Measurements from ENCODE around the gene UBALD1.

UBALD1 gene

DNA sequence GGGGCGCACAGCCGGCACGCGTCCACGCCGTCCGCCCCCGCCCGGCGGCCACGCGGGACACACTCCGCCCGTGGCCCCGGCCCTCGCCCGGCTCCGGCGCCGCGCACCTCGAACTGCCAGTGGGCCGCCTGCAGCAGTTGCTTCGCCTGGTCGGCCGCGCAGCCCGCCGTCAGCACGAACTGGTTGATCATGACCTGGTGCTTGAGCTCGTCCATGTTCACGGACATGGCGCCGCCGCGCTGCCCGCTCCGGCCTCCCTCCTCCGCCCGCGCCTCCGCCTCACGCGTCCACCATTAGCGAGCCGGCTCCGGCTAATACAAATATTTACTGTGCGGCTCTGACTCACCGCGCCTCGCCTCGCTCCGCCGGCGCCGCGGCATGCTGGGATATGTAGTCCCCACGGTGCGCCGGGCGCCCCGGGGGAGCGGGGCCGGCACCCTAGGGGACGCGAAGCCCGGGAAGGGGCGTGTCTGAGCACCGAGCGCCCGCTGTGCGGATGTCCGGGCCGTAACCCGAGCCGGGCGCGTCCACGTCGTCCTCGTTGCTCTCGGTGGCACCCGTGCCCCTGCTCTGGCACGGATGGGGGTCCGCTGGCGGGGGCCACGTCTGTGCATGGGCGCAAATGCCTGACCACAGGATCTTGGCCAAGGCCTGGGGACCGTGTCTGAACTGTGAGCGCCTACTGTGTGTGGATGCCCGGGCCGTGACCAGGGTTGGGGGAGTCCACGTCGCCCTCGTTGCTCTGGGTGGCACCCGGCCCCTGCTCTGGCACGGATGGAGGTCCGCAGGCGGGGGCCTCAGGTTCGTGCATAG, at the start of gene UBALD1:
UBALD1 (minus strand) TSS at position 318 of the 813 bp plus-strand sequence; CDS start at position 227, 91 bp downstream.
- peak; percentile 92 for DNase-seq (ENCODE audit: low spot score)

DNA sequence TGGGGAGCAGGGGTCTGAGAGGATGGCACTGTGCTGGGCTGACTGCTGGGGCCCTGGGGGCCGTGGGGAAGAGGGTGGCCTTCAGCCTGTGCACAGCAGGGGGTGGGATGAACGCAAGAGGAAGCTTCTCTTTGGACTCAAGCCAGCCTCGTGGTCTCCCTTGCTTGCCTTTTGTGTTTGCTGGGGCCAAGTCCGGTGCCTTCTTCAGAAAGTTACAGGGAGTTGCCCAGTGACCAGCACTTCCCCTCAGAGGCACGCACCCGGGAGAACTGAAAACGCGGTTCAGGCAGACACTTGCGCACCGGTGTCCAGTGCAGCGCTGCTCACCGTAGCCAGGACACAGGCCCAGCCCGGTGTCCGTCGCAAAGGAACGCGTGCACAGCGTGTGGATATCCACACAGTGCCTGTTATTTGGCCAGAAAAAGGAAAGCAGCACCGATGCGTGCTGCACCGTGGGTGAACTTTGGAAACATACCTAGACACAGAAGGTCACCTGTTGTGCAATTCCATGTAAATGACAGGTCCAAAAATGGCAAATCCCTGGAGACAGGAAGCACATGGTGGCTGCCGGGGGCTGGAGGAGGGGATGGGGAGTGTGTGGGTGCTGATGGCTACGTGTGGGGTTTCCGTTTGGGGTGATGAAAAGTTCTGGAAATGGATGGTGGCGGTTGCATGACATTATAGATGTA, 49.2 kb upstream of the UBALD1 start:
- DNase-seq (ENCODE audit: low spot score): peak; percentile 51

DNA sequence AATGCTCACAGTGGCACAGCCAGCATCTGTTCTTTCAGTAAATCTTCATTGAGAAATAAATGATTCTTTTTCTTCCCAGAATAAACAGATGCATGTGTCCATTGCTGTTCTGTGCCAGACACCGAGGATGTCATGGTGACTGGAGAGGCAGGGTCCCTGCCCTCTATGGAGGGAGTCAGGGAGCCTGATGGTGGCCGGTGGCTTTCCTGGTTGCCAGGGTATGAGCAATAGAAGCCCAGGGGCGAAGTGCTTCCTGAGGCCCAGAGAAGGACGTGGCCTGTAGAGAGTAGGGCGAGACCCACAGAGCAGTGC, 48.7 kb upstream of the UBALD1 start:
- DNase-seq (ENCODE audit: low spot score): no peak

DNA sequence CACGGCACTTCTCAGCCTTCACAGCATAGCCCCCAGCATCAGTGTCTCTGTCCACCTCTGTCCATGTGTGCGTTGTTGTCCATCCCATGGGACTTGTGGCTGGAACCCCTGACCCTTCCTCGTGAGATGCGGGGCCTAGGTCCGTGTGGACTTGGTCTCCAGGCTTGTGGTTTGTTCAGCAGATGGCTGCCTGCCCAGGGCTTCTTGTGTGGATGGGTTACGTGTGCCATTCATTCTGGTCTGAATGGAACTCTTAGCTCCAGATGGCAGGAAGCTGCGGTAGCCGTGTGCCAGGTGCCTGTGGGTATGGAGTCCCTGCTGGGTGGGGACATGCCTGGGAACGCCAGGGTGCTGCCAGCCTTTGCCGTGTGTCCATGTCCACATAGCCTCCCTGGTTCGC, 47.0 kb upstream of the UBALD1 start:
- no peak for DNase-seq (ENCODE audit: low spot score)

DNA sequence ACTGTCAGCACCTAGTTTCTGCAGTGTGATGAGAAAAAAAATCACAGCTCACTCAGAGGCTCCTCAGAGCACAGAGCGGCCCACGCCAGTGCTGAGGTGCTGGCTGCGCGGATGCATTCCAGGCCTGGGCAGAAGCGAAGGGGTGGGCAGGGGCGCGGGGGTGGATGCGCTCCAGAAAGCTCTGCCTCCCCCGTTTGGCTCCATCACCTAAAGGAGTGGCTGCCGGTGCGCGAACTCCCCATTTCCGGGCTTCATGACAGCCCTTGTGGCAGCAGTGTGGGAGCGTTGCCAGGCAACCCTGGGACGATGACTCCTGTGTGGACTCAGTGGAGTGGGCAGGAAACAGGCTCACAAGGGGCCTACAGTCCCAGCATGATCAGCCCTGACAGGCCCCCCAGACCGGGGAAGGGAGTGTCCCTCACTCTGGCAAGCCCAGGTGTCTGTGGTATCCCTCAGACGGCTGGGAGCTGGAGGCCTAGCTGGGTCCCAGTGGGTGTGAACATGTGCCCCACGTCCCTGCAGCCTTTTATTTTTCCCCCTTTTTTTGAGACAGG, 45.8 kb upstream of the UBALD1 start:
- DNase-seq (ENCODE audit: low spot score): peak; percentile 92

DNA sequence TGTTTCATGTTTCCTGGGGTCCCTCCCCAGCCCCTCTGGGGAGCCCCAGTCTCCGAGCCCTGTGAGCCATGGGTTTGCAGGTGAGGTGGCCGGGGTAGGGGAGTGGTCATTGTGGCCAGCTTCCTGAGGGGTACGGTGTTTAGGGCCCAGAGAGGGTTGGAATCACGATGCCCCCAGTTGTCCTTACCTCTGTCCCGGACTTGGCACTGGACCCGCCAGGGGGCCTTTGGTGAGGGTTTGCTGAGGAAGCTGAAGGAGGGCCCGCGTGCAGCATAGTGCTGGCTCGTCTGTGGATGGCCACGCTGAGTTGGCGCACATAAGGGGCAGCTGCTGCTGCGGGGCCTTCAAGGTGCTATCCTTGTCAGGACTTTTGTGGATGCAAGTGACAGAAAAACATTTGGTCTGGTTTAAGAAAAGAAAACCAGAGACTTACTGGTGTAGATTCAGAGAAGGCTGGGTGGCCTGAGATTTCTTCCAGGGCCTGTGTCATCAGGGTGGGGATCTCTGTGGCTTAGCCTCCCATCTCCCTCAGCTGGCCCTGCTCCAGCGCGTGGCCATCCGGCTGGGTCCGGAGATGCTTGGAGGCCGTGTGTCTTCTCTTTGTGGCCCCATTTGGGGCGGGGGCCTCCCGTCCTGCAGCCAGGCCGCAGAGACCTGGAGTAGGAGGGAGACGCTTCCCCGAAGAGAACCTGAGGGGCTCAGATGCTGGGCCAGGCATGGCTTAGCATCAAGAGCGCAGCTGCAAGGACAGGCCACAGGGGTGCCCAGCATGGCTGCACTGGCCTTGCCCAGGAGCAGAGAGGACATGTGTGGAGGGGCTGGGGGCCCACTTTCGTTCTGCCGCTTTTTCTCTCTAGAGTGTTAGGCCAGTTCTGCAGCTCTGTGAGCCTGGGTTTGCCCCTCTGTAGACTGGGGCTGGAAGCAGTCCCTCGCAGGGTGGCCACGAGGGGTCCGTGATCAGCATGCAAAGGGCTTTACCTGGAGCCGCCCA, 45.0 kb upstream of the UBALD1 start:
- DNase-seq (ENCODE audit: low spot score): no peak

DNA sequence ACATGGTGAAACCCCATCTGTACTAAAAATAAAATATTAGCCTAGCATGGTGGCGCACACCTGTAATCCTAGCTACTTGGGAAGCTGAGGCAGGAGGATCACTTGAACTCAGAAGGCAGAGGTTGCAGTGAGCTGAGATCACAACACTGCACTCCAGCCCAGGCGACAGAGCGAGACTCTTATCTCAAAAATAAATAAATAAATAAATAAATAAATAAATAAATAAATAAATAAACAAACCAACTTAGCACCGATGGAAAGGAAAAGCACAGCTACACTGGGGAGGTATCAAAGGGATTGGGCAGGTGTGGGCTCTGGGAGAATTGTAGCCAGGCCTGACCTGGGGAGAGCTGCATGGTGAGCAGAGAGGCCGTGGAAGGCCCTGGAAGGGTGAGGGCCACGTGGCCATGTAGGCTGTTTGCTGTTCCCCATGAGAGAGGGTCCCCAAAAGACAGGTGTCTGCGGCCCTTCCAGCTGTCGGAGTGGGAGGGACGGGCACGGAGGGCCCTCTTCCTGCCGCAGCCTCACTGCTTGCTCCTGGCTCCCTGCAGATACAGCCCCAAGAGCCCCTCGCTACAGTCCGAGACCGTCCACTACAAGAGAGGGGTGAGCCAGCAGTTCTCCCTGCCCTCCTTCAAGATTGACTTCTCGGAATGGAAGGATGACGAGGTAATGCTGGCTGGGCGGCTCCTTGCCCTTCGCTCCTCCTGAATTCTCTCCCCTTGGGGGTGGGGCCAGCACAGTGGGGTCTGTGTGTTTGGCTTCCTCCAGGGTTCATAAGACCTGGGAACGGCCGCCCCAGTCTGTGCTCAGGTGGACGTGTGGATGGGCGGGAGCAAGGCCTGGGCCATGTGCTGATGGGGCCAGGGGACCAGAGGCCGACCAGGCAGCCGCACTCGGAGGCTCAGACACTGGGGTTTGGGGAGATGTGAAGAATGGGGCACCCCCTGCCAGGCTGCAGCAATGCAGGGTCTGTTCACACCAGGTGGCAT, 42.3 kb upstream of the UBALD1 start:
- no peak for DNase-seq (ENCODE audit: low spot score)

DNA sequence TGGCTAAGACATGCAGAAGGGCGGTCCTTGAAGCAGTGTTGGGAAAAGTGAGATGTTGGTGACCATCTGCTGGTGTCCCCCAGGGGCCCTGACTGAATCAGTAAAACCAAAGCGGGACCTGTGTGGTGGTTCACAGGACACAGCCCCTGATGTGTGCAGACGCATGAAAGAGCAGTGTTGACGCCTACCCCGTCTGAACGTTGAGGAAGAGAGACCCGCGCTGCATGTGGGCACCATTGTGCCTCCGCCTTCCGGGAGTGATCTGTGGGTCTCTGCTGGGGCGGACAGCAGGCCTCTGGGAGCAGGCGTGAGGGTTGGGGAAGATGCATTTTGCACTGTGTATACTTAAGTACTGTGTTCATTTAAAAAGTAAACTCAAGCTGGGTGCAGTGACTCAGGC, 41.5 kb upstream of the UBALD1 start:
- no peak for DNase-seq (ENCODE audit: low spot score)

DNA sequence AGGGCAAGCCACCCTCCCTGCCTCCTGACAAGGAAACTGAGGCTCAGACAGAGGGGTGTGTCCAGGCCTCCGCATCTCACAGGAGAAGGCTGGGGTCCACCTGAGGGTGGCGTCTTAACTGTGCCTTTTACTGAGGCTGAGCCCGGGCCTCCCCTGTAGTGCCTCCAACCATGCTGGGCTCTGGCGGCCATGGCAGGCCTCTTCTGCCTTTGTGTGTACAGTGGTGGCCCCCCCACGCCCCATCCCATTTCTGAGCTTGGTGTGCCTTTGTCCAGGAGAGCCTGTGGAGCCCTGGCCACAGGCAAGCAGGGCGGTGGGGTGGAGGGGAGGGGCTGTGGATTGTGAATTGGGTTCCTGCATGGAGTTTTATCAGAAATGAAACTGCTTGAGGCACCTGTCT, 41.1 kb upstream of the UBALD1 start:
- no peak for DNase-seq (ENCODE audit: low spot score)

DNA sequence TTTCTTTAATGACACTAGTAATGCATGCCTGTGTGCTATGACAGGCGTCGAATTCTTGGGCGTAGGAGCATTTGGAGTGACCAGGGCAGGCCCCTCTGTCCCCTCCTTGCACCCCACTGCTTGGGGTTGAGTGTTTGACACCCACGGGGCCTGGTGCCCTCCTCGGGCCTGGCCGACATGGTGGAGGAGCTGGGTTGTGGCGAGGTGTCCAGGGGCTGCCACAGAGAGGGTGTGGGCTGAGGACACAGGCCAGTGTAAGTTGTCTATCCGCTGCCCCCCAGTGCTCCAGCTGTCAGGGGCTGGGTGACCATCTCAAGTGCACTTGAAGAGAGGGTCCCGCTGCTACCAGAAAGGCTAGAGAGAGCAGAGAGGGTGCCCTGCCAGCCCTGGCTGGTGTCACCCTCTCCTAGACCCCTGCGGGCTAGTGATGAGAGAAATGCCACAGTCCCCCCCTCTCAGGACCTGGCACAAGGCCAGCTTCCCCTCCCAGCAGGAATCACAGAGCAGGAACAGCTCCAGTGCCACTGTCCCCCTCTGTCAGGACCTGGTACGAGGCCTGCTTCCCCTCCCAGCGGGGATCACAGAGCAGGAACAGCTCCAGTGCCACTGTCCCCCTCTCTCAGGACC, 40.4 kb upstream of the UBALD1 start:
- no peak for DNase-seq (ENCODE audit: low spot score)

DNA sequence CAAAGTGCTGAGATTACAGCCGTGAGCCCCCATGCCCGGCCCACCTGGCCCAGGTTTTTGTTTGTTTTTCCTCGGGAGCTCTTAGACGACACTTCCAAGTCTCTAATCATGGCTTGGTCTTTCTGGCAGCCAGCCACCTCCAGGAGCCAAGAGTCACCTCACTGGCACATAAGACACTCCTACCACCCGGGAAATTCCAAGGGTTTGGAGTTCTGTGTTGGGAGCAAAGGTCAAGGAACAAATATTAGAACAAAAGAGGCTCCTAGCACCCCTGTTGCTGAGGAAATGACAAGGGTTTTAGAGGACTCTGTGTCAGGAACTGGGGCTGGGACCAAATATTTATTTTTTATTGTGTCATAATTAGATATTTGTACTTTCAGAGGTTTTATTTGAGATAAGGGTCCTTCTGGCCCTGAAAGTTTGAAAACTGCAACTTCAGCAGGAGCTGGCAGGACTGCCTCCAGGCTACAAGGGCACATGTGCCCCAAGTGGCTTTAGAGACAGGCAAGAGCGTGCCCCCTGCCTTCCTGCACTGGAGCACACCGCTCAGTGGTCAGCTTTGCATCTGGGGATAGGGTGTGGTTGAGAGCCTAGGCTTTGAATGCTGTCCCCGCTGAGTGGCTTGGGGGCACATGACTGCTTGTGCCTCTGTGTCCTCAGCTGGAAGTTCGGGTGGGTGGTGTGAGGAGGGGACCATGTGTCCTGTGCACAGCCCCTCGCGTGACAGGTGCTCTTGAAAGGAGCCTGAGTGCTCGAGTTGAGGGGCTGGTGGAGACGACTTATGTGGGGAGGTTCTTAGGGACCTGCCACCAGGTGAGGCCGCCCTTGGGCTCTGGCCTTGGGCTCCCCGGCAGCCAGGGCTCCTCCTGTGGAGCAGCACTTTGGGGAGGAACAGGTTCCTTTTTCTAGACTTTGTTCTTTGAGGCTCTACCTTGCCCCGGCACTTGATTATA, 39.6 kb upstream of the UBALD1 start:
- DNase-seq (ENCODE audit: low spot score): peak; percentile 89

DNA sequence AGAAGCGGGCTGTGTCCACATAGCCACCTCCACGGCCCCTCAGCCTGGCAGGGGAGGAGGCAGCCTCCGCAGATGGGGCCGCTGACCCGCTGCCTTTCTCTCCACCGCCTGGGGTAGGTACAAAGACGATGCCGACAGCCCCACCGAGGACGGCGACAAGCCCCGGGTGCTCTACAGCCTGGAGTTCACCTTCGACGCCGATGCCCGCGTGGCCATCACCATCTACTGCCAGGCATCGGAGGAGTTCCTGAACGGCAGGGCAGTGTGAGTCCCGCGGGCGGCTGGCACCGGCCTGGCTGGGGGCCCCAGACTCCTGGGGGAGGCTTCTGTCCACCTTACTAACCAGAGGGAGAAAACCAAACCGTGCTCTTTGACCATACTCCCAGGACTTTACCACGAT, 37.9 kb upstream of the UBALD1 start:
- DNase-seq (ENCODE audit: low spot score): no peak

DNA sequence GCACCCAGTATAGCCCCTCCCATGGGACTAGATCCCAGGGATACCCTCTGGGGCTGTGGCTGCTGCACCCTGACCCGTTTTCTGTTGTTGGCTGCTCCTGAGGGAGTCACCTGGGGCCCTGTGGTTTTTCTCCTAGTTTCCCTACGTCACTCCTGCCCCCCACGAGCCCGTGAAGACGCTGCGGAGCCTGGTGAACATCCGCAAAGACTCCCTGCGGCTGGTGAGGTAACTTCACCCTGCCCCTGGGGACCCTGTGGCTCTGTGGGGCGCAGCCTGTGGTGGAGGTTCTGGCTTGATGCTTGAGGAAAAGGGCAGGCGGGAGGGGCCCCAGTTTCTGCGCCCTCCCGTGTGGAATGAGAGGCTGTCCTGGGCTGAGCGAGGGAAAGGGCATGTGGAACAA, 37.1 kb upstream of the UBALD1 start:
- DNase-seq (ENCODE audit: low spot score): no peak

DNA sequence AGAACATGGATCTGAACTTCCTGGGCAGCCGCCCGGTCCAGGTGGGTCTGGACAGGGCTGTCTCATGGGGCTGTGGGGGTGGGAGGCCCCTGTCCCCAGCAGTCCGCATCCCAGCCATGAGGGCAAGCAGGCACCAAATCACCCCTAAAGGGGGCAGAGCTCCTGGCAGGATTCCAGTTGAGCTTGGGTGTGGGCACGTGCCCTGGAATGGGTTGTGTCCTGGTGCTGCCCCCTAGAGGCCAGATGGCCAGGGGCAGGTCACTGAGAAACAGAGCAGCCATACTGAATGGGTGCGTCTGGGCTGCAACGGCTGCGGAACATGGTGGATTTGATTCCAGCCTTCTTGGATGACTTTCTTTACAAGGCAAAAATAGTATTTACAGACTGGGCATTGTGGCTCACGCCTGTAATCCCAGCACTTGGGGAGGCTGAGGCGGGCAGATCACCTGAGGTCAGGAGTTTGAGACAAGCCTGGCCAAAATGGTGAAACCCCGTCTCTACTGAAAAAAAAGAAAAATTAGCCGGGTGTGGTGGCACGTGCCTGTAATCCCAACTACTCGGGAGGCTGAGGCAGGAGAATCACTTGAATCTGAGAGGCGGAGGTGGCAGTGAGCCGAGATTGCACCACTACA, 35.9 kb upstream of the UBALD1 start:
- DNase-seq (ENCODE audit: low spot score): peak; percentile 73

DNA sequence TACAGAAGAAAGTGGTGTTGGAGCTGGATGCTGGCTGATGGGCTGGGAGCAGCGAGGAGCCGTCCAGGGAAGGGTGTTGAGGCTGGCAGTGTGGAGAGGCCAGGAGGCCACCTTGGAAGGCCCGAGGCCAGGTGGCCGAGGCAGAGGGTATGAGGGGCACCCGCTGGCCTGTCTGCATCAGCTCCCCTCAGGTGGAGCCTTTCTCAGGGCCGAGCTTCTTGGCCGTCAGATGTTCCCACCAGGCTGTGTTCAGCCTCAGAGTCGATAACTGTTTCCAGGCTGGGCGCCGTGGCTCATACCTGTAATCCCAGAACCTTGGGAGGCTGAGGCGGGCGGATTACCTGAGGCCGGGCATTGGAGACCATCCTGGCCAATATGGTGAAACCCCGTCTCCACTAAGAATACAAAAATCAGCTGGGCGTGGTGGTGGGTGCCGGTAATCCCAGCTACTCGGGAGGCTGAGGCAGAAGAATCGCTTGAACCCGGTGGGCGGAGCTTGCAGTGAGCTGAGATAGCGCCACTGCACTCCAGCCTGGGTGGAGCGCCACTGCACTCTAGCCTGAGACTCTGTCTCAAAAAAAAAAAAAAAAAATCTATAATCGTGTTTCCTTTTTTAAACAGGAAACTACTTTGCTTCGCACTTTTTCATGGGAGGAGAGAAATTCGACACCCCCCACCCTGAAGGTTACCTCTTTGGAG, 35.2 kb upstream of the UBALD1 start:
- no peak for DNase-seq (ENCODE audit: low spot score)

DNA sequence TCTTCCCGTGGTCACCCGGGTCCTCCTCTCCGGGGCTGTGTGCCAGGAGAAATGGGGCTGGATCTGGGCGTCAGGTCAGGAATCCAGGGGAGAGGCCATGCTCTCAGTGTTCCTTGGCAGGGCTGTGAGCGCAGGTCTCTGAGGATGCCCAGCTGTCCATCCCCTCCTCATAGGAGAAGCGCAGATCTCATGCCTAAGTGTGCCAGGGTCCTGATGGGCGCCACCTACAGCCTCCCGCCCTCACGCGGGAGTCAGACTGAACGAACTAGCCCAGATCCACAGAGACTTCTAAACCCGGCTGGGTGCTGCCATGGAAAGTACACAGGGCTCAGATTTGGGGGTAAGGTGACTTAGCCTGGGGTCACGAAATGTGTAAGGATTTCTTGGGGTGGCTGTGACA, 34.2 kb upstream of the UBALD1 start:
- no peak for DNase-seq (ENCODE audit: low spot score)

DNA sequence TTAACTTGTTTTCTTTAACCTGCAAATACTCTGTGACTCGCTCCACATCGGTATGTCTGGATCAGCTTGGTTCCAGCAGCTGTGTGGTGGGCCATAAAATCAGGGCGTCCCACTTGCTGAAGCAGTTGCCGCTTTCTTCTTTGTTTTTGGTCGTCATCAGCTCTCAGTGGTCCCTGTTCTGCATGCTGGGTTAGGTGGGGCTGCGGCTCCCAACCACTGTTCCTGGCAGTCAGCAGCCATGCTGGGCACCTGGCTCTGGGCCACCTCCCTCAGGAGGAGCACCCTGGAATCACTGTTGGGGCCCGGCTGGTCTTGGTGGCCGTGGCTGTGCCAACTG, 32.9 kb upstream of the UBALD1 start:
- DNase-seq (ENCODE audit: low spot score): no peak
